Right lobe of liver (tissue), 4 donors: Measurements from ENCODE around the gene TSGA10.

Source experiments
- POLR2A ChIP-seq: fragments of 450-650 bp; IDR thresholded peaks from one replicate; pipeline ENCODE4 v1.6.1; 2017; ENCODE audit warnings: antibody characterized with exemption, mild to moderate bottlenecking
- TF ChIP-seq, protein P1 (sequence below), 4 donors: fragments of 200-600 bp in 3 of 4; fragments of 450-650 bp in 1 of 4; IDR thresholded peaks; one replicate each; pipeline versions ENCODE4 v1.5.1 to v1.8.0; 2016 to 2022; ENCODE audit warnings: antibody characterized with exemption in 4 of 4, mild to moderate bottlenecking in 2 of 4
- donor health status: DM: no; HTN: no; CAD: no.
- donor health status: DM: no; HTN: no; CAD: no.
- donor health status: DM: no; HTN: yes; CAD: no.

DNA sequence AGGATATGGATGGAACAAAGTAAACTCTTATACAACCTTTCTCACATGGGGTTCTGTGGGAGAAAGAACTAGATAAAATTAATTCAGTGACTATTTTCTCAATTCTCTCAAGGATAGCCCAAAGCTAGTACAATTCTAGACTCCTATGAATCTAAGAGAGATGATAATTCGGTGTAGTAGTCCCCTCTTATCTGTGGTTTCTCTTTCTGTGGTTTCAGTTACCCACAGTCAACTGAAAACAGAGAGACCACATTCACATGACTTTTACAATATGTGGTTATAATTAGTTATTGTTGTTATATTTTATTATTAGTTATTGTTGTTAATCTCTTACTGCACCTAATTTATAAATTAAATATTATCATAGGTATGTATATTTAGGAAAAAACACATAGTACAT is 66.7 kb downstream of the TSGA10 start:
- TF ChIP-seq, protein P1, sequence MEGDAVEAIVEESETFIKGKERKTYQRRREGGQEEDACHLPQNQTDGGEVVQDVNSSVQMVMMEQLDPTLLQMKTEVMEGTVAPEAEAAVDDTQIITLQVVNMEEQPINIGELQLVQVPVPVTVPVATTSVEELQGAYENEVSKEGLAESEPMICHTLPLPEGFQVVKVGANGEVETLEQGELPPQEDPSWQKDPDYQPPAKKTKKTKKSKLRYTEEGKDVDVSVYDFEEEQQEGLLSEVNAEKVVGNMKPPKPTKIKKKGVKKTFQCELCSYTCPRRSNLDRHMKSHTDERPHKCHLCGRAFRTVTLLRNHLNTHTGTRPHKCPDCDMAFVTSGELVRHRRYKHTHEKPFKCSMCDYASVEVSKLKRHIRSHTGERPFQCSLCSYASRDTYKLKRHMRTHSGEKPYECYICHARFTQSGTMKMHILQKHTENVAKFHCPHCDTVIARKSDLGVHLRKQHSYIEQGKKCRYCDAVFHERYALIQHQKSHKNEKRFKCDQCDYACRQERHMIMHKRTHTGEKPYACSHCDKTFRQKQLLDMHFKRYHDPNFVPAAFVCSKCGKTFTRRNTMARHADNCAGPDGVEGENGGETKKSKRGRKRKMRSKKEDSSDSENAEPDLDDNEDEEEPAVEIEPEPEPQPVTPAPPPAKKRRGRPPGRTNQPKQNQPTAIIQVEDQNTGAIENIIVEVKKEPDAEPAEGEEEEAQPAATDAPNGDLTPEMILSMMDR (IDR thresholded peaks at IDR 0.05) = no peak
- TF ChIP-seq POLR2A = no peak
